HCT116 (cell line): ENCODE measurements around the gene MUC5B.

Experiments
- TF ChIP-seq, protein P1 (sequence below), 3 experiments: fragments of 200-600 bp in 1 of 3; sonication (generic) in 1 of 3; IDR thresholded peaks in 2 of 3; conservative IDR thresholded peaks in 1 of 3; 2 replicates each; pipeline ENCODE4 v1.5.1; 2012 to 2017; ENCODE audit warnings: low read depth in 2 of 3, low read length in 2 of 3, antibody characterized with exemption in 1 of 3, borderline replicate concordance in 1 of 3, control low read depth in 1 of 3, mild to moderate bottlenecking in 1 of 3, mixed read lengths in 1 of 3, mixed run types in 1 of 3, moderate library complexity in 1 of 3; ENCODE audit not compliant: insufficient read depth in 1 of 3
- TF ChIP-seq, protein P2 (sequence below): IDR thresholded peaks from 2 replicates; pipeline ENCODE4 v1.6.1; 2011; ENCODE audit warnings: mild to moderate bottlenecking, low read length, moderate library complexity; ENCODE audit not compliant: insufficient replicate concordance; ENCODE audit errors: extremely low read depth

DNA sequence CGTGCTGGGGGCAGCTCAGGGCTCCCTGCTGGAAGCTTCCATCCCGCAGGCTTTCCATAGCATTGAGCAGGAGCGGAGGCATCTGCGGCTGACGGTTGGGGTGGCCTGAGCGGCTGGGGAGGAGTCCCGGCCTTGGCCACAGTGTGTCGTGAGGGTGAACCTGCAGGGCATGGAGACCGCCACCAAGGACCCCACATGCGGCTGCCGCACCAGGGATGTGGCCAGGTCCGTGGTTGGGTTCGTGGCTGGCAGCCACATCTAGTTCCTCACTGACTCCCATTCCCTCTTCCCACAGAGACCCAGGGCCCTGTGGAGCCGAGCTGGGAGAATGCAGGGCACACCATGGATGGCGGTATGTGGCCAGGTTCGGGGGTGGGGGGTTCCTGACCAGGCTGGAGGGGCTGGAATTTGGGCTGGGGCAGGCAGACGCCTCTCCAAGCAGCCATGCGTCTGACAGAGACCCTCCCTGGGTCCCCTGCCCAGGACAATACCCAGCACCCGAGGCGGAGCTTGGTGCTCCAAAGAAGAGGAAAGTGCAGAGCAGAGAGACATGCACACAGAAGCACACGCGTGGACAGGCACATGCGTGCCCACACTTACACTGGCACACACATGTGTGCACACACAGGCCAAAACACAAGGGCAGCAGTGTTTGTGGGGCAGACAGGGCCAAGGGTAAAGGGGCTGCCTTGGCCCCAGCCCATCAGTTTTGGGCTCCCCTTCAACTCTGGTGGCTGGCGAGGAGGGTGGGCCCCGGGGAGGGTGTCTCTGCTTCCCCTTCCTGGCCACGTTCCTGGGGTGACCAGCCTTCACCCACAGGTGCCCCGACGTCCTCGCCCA lies 2.7 kb downstream of the MUC5B start:
- TF ChIP-seq, protein P1, sequence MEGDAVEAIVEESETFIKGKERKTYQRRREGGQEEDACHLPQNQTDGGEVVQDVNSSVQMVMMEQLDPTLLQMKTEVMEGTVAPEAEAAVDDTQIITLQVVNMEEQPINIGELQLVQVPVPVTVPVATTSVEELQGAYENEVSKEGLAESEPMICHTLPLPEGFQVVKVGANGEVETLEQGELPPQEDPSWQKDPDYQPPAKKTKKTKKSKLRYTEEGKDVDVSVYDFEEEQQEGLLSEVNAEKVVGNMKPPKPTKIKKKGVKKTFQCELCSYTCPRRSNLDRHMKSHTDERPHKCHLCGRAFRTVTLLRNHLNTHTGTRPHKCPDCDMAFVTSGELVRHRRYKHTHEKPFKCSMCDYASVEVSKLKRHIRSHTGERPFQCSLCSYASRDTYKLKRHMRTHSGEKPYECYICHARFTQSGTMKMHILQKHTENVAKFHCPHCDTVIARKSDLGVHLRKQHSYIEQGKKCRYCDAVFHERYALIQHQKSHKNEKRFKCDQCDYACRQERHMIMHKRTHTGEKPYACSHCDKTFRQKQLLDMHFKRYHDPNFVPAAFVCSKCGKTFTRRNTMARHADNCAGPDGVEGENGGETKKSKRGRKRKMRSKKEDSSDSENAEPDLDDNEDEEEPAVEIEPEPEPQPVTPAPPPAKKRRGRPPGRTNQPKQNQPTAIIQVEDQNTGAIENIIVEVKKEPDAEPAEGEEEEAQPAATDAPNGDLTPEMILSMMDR (IDR thresholded peaks at IDR 0.05 in 2 of 3, conservative IDR thresholded peaks at IDR 0.05 in 1 of 3; ENCODE audit: borderline replicate concordance in 1 of 3, insufficient read depth in 1 of 3, low read depth in 2 of 3, low read length in 2 of 3) = no peak
- TF ChIP-seq, protein P2, sequence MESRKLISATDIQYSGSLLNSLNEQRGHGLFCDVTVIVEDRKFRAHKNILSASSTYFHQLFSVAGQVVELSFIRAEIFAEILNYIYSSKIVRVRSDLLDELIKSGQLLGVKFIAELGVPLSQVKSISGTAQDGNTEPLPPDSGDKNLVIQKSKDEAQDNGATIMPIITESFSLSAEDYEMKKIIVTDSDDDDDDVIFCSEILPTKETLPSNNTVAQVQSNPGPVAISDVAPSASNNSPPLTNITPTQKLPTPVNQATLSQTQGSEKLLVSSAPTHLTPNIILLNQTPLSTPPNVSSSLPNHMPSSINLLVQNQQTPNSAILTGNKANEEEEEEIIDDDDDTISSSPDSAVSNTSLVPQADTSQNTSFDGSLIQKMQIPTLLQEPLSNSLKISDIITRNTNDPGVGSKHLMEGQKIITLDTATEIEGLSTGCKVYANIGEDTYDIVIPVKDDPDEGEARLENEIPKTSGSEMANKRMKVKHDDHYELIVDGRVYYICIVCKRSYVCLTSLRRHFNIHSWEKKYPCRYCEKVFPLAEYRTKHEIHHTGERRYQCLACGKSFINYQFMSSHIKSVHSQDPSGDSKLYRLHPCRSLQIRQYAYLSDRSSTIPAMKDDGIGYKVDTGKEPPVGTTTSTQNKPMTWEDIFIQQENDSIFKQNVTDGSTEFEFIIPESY = no peak
